Measurements from ENCODE around the gene SERGEF. TPM values are rescaled to one million over a fixed set of nuclear protein-coding genes. Genes with fewer than 3 reads are reported as not detected.

Gene SERGEF
- total RNA-seq, 4 donors from 2014 or later: 11.8 to 34.7 (median 24.5) TPM

- no peaks in the 10 kb centered on the region for H3K36me3 ChIP-seq
- H3K4me3 ChIP-seq: no peak overlapping the region
- intact Hi-C loops (cut with DNase I; ENCODE audit: low total_unique reads): no loop called here
- H3K4me1 ChIP-seq: no peaks in the 10 kb centered on the region
- DNase-seq: no peak
- no peak for ATAC-seq
- no peak overlapping the region for H3K27ac ChIP-seq
- in situ Hi-C loops (cut with MboI; ENCODE audit: low sequenced_read_pairs in 4 of 4): no loop called here
- TF ChIP-seq CTCF (IDR thresholded peaks at IDR 0.05 in 4 of 5, conservative IDR thresholded peaks at IDR 0.05 in 1 of 5) (no peak), POLR2A (IDR thresholded peaks at IDR 0.05) (no peak)
- H3K27me3 ChIP-seq: no peaks in the 10 kb centered on the region
- no peaks in the 10 kb centered on the region for H3K9me3 ChIP-seq
Measured at GRCh38 chr11:17779861-17780594, 232.8 kb downstream of the SERGEF start.

- Histone ChIP-seq H3K27me3 (no peaks in the 10 kb centered on the region), H3K36me3 (no peaks in the 10 kb centered on the region), H3K9me3 (no peaks in the 10 kb centered on the region), H3K4me3 (no peak overlapping the region), H3K27ac (no peak overlapping the region), H3K4me1 (no peaks in the 10 kb centered on the region)
- TF ChIP-seq POLR2A (IDR thresholded peaks at IDR 0.05) (no peak), CTCF (IDR thresholded peaks at IDR 0.05 in 4 of 5, conservative IDR thresholded peaks at IDR 0.05 in 1 of 5) (no peak)
- in situ Hi-C loops (cut with MboI; ENCODE audit: low sequenced_read_pairs in 4 of 4): no loop called here
- no peak for DNase-seq
- intact Hi-C loops (cut with DNase I; ENCODE audit: low total_unique reads): no loop called here
- ATAC-seq: no peak
Measured at GRCh38 chr11:17778956-17779860, 233.6 kb downstream of the SERGEF start.

- intact Hi-C loops (cut with DNase I; ENCODE audit: low total_unique reads) (no loop called here), in situ Hi-C loops (cut with MboI; ENCODE audit: low sequenced_read_pairs in 4 of 4) (no loop called here)
- no peaks in the 10 kb centered on the region for H3K36me3 ChIP-seq
- H3K27me3 ChIP-seq: no peaks in the 10 kb centered on the region
- H3K9me3 ChIP-seq: no peaks in the 10 kb centered on the region
- no peak overlapping the region for H3K4me3 ChIP-seq
- DNase-seq (no peak), ATAC-seq (no peak)
- H3K4me1 ChIP-seq: no peaks in the 10 kb centered on the region
- no peak for TF ChIP-seq CTCF (IDR thresholded peaks at IDR 0.05 in 4 of 5, conservative IDR thresholded peaks at IDR 0.05 in 1 of 5)
- TF ChIP-seq POLR2A (IDR thresholded peaks at IDR 0.05): no peak
- H3K27ac ChIP-seq: no peak overlapping the region
Measured at GRCh38 chr11:17778352-17778751, 234.5 kb downstream of the SERGEF start.

GRCh38 chr11:17777738-17778091 is 235.1 kb downstream of the SERGEF start:
- intact Hi-C loops (cut with DNase I; ENCODE audit: low total_unique reads): no loop called here

More at GRCh38 chr11:17777738-17778091, 235.1 kb downstream of the SERGEF start:
- H3K9me3 ChIP-seq: no peaks in the 10 kb centered on the region
- ATAC-seq: no peak
- TF ChIP-seq CTCF (IDR thresholded peaks at IDR 0.05 in 4 of 5, conservative IDR thresholded peaks at IDR 0.05 in 1 of 5) (no peak), POLR2A (IDR thresholded peaks at IDR 0.05) (no peak)
- no peak overlapping the region for H3K27ac ChIP-seq
- DNase-seq: no peak
- in situ Hi-C loops (cut with MboI; ENCODE audit: low sequenced_read_pairs in 4 of 4): no loop called here
- no peaks in the 10 kb centered on the region for H3K4me1 ChIP-seq
- no peaks in the 10 kb centered on the region for H3K36me3 ChIP-seq
- H3K27me3 ChIP-seq: no peaks in the 10 kb centered on the region
- H3K4me3 ChIP-seq: no peak overlapping the region
